Measurements from ENCODE around the gene MAST4.

DNA sequence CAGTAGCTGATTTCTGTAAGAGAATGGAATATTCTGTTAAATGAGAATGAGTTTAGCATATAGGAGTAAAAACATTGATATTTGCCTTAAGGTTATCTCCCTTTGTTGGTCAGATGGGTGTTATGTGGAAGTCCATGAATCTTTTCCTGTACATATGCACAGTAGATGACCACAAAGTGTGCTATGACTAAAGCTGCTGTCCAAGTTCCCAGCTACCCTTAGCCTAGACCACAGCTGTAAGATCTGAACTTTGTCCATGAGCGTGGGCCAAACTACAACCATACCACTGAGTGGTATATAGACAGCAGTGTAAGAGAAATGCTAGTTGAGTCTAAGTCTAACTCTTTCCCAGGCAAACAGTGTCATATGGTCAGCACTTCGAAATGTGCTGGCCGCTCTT is 551.6 kb downstream of the MAST4 start:
- TF ChIP-seq, protein P1, sequence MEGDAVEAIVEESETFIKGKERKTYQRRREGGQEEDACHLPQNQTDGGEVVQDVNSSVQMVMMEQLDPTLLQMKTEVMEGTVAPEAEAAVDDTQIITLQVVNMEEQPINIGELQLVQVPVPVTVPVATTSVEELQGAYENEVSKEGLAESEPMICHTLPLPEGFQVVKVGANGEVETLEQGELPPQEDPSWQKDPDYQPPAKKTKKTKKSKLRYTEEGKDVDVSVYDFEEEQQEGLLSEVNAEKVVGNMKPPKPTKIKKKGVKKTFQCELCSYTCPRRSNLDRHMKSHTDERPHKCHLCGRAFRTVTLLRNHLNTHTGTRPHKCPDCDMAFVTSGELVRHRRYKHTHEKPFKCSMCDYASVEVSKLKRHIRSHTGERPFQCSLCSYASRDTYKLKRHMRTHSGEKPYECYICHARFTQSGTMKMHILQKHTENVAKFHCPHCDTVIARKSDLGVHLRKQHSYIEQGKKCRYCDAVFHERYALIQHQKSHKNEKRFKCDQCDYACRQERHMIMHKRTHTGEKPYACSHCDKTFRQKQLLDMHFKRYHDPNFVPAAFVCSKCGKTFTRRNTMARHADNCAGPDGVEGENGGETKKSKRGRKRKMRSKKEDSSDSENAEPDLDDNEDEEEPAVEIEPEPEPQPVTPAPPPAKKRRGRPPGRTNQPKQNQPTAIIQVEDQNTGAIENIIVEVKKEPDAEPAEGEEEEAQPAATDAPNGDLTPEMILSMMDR (IDR thresholded peaks at IDR 0.05) = no peak
- no peak for TF ChIP-seq POLR2A (IDR thresholded peaks at IDR 0.05)

All from uterus (tissue), 2 donors.